Femur (tissue), 1 donor: ENCODE data around the gene ARID3A.

Experiments used
- DNase-seq: peaks from one replicate; pipeline ENCODE4 v3.0.0-alpha.2; 2017

The ARID3A gene

DNA sequence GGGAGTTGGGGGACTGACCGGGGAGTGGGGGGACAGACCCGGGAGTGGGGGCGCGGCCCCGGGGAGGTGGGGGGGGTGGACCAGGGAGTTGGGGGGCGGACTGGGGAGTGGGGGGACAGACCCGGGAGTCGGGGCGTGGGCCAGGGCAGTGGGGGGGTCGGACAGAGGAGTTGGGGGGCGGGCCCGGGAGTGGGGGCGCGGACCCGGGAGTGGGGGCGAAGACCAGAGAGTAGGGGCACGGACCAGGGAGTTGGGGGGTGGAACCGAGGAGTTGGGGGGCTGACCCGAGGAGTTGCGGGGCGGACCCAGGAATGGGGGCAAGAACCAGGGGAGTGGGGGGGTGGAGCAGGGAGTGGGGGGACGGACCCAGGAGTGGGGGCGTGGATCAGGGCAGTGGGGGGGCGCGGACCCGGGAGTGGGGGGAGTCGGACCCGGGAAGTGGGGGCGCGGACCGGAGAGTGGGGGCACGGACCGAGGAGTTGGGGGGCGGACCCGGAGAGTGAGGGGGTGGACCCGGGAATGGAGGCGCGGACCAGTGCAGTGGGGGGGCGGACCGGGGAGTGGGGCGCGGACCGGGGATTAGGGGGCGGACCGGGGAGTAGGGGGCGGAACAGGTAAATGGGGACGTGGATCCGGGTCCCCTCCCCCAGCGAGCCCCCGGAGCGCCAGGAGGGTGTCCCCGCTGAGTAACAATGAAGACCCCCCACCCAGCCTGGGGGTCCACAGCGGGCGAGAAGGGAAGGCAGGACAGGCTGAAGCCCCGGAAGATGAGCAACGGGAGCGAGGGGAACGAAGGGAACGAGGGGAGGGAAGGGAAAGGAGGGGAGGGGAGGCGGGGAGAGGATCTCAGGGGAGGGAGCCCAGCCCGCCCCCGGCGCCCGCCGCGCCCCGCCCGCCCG is 13.4 kb upstream of the ARID3A start:
- DNase-seq: peak; percentile 64

GRCh38 chr19:913080-913748 is 12.6 kb upstream of the ARID3A start, which contains the start of gene R3HDM4:
Gene R3HDM4 (minus strand): TSS chr19:913219. CDS start chr19:913157, 62 bp downstream.
- peak; percentile 90 for DNase-seq

- DNase-seq: peak; percentile 52
Observed at GRCh38 chr19:916645-917322, 9.1 kb upstream of the ARID3A start.

DNA sequence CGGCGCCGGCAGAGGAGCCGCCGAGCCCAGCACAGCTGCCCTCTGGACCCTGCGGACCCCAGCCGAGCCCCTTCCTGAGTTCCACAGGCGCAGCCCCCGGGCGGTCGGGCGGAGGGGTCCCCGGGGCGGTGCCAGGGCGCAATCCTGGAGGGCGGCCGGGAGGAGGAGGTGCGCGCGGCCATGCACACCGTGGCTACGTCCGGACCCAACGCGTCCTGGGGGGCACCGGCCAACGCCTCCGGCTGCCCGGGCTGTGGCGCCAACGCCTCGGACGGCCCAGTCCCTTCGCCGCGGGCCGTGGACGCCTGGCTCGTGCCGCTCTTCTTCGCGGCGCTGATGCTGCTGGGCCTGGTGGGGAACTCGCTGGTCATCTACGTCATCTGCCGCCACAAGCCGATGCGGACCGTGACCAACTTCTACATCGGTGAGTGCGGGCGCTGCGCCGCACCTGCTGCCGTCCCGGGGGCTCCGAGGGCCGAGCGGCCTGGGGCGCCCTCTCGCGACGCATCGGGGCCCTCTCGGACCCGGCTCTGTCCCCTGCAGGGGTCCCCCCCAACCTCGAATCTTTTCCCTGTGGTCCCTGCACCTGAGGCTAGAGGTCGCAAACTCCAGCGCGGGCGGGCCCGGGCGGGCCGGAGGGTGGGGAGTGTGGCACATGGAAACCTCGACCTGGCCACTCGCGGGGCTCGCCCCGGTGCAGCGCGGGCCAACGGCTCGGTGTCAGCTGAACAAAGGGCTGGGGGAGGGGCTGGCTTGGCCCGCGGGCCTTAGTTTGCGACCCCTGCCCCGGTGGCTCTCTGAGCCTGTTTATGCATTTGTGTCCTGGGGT is 8.3 kb upstream of the ARID3A start, which contains the start of gene KISS1R:
Gene KISS1R (plus strand): TSS at position 11 of the 829 bp plus-strand sequence. CDS start 170 bp downstream, at position 181.
- DNase-seq: peak; percentile 49

DNA sequence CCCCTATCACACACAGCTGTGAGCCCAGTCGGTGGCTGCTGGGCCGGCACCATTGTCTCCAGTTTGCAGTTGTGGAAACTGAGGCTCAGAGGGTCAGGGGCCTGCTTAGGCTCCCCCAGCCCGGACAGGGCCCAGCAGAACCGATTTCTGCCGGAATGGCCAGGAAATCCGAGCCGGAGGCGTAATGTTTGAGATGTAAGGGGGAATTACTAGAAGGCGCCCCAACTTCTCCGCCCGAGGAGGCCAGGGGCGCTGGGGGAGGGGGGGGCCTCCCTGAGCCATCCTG is 7.7 kb upstream of the ARID3A start:
- no peak for DNase-seq

DNA sequence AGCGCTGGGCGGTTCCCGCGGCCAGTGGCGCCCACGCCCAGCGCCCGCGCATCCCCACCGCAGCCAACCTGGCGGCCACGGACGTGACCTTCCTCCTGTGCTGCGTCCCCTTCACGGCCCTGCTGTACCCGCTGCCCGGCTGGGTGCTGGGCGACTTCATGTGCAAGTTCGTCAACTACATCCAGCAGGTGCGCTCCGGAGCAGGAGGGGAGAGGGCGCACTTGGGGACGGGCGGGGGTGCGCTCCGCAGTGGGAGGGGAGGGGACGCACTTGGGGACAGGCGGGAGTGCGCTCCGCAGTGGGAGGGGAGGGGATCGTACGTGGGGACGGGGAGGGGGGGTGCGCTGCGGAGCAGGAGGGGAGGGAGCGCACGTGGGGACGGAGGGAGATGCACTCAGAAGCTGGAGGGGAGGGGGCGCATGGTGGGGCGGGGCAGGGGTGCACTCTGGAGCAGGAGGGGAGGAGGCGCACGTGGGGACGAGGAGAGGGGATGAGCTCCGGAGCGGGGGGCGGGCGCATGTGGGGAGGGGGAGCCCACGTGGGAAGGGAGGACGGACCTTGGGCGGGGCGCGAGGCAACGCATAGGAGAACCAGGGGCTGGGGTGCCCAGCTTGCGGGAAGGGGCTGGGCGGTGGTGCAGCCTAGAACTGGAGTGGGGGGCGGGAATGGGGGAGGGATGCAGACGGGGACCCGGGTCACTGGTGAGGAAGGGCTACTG is 7.2 kb upstream of the ARID3A start:
- DNase-seq: no peak

GRCh38 chr19:919199-920050 is 6.4 kb upstream of the ARID3A start:
- DNase-seq: no peak

GRCh38 chr19:920051-920864 is 5.6 kb upstream of the ARID3A start:
- no peak for DNase-seq

DNA sequence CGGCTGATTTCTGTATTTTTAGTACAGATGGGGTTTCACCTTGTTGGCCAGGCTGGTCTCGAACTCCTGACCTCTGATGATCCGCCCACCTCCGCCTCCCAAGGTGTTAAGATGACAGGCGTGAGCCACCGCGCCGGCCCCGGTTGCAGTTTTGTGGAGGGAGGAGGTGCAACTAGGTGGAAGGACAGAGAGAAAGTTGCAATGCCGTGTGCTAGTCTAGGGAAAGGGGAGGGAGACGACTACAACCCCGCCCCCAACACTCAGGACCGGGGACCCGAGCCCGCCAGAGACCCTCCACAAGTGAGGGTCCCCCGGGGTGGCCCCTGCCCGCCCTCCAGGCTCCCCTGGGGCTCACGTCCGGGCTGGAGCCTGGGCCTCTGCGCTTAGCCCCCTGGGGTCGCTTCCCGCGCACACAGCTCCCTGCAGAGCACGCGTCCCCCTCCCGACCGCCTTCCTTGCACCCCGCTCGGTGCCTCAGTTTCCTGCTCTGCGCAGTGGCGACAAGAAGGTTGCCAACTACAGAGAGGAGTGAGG is 1.2 kb upstream of the ARID3A start:
- DNase-seq: no peak

- DNase-seq: no peak
Observed at GRCh38 chr19:925087-925525, 729 bp upstream of the ARID3A start.

- no peak for DNase-seq
Observed at GRCh38 chr19:926323-926588, 421 bp downstream of the ARID3A start.

GRCh38 chr19:926589-927350 is 935 bp downstream of the ARID3A start:
- peak; percentile 69 for DNase-seq

DNA sequence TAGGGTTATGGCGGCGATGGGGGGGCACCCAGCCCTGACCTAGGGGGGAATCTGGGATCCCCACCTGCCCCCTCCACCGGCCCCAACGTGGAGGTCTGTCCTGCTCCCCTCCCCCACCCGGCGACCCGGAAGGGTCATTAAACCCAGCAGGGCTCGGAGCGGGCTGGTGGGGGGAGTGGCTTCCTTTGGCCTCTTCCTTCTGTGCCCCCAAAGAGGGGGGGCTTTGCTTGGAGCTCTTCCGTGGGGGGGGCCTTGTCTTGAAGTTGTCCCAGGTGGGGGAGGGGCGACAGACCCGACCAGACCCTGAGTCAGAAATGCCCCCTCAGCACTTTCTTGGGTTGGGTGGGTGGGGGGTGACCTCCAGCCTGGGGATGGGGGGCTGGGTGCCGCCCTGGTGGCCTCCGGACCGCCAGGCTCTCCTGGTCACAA is 1.5 kb downstream of the ARID3A start:
- peak; percentile 46 for DNase-seq

- DNase-seq: no peak
Observed at GRCh38 chr19:927780-928401, 2.1 kb downstream of the ARID3A start.

GRCh38 chr19:928471-929202 is 2.8 kb downstream of the ARID3A start:
- no peak for DNase-seq

DNA sequence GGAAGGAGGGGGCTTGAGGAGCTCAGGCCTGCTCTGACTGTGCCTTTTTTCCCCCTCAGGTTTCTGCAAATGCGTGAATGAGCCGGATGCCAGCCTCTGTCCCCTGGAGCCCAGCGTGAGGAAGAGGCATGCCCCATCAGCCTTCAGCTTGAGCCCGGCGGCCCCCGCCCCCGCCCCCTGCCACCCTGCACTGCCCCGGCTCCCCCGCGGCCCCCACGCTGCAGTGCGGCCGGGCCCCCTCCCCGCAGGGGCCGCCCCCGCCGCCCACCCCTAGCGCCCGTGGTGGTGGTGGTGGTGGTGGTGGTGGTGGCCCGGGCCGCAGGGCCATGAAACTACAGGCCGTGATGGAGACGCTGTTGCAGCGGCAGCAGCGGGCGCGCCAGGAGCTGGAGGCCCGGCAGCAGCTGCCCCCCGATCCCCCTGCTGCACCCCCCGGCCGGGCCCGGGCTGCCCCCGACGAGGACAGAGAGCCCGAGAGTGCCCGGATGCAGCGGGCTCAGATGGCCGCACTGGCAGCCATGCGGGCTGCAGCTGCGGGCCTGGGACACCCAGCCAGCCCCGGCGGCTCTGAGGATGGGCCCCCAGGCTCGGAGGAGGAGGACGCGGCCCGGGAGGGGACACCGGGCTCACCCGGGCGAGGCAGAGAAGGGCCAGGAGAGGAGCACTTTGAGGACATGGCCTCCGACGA is 3.5 kb downstream of the ARID3A start:
- no peak for DNase-seq

- DNase-seq: no peak
Observed at GRCh38 chr19:929891-930258, 4.0 kb downstream of the ARID3A start.
